Activated effector memory CD4-positive, alpha-beta T cell treated with anti-CD3 and anti-CD28 coated beads, Interleukin-2, amount 50 U/mL, for 16 hours (primary cell): Measurements from ENCODE around the gene MGA.

Experiments
- DNase-seq: peaks from one replicate; pipeline ENCODE4 v3.0.0-alpha.2; 2020

MGA gene

DNA sequence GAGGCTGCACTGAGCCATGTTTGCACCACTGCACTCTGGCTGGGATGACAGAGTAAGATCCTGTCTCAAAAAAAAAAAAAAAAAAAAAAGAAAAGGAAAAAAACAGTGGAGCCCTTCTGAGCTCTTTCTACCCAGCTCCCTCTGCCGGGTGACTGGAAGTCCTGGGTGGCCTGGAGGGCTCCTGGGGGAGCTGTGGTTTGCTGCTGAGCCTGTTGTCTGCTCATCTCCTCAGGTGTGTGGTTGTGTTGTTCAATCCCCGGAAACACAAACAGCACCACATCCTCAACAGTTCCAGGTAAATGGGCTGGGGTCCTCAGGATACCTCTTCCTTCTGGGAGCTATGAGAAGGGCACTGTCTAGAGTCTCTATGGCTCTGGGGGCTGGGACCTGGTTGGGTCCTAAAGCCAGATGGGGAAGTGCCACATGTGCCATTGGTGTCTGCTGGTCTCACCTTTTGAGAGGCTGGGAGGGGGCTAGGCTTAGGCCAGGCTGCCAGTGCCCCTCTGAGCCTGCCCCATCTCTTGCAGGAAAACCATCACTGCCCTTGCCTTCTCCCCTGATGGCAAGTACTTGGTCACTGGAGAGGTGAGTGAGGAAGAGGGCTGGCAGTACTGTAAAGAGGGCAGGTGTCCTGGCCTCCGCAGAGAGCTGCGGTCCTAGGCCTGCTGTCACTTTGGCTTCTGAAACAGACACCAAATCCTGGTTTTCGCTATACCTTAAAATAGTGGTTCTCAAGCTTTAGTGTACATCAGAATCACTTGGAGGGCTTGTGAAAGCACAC, 150.6 kb downstream of the MGA start:
- DNase-seq = no peak

DNA sequence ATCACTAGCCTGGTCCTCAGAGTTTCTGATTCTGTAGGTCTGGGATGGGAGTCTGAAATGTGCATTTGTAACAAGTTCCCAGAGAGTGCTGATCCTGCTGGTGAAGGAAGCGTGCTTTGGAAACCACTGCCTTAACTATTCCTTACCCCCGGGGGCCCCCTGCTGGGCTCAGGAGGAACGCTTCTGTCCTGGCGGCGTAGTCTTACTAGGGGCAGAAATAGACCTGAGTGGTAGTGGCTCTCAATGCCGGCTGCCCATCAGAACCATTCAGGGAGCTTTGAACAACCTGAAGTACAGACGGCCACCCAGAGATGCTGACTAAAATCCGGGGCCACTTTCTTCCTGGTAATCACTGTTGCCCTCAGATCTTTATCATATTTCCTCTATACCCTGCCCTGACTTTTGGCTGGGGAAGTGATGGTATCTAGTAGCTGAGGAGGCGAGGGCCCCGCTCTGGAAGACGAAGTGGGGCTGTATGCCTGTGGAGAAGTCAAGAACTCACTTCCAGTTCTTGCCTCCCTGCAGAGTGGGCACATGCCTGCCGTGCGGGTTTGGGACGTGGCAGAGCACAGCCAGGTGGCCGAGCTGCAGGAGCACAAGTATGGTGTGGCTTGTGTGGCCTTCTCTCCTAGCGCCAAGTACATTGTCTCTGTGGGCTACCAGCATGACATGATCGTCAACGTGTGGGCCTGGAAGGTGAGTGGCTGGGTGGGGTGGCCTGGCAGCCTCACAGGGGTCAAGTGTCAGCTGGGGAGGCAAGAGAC, 151.4 kb downstream of the MGA start:
- DNase-seq = peak; percentile 89

DNA sequence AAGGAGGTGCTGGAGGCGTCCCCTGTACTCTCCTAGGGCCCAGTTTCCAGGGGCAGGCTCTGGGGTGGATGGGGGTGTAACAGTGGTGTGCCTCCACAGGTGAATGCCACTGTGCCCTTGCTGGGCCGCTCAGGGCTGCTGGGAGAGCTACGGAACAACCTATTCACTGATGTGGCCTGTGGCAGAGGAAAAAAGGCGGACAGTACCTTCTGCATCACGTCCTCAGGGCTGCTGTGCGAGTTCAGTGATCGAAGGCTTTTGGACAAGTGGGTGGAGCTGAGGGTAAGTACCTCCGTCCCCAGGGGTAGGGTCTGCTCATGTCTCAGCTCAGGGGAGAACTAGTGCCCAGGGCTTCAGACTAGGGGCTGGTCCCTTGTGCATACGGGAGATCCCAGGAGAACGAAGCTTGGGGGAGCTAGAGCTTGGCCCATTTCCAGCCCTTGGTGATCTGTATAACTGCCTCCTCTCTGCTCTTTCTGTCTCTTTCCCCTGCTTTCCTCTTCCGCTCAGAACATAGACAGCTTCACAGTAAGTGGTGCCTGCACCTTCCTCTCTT, 152.7 kb downstream of the MGA start:
- no peak for DNase-seq

DNA sequence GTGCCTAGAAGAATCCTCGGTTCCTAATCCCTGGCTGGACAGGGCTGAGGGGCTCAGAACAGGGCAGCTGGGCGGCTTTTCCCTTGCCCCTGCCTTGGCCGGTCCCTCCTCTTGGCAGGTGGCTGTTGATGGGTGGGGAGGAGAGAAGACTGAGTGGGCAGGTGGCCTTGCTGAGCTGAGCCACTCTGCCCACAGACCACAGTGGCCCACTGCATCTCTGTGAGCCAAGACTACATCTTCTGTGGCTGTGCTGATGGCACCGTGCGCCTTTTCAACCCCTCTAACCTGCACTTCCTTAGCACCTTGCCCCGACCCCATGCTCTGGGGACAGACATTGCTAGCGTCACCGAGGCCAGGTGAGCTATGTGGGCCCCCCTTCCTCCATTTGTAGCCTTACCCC, 153.2 kb downstream of the MGA start:
- no peak for DNase-seq

DNA sequence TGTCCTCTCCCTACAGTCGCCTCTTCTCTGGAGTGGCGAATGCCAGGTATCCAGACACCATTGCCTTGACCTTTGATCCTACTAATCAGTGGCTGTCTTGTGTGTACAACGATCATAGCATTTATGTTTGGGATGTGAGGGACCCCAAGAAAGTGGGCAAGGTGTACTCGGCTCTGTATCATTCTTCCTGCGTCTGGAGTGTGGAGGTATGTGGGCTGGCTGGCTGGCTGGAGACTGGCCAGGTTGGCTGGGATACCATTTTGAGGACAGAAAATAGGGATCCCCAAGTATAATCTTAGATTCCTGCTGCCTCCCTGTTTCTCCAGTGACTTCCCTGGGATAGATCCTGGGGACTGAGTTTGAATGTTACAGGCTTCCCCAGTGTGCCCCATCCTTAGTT, 154.3 kb downstream of the MGA start:
- DNase-seq = no peak

DNA sequence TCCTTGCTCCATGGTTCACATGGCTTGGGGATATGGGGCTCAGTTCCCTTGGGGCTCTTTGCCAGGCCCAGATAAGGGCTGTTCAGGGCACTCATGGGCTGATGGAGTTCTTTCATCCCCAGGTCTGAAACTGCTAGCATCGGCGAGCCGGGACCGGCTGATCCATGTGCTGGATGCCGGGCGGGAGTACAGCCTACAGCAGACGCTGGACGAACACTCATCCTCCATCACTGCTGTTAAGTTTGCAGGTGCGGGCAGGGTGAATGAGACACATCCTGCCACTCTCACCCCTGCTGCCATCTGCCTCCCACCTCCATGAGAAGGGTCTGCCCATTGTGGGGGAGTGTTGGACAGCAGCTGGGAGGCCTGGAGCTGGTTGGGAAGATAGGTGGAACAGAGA, 156.6 kb downstream of the MGA start:
- no peak for DNase-seq

DNA sequence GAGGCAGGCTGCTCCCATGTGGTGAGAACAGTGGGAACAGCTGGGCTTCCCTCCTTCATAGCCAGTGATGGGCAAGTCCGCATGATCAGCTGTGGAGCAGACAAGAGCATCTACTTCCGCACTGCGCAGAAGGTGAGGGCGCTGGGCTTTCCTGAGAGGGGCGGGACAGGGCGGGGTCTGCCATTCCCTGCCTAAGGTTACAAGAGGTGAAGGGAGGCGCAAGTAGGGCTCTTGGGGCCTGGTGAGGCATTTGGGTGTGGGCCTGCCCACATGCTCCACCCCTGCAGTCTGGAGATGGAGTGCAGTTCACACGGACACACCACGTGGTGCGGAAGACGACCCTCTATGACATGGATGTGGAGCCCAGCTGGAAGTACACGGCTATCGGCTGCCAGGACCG, 157.1 kb downstream of the MGA start:
- DNase-seq = no peak

DNA sequence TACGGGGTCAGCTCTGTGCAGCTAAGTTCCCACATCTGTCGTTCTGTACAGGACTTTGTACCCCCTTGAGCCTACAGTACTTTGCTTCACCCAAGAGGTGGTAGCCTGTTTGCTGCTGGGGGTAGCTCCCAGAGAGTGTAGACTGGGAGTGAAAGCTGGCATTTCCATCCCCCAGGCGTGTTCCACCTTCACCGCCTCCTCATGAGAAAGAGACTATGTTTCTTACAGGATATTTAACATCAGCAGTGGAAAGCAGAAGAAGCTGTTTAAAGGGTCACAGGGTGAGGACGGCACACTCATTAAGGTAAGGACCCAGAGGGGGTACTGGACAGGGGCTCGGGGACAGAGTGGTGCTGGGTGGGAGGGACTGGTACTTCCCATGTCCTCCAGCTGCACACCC, 157.6 kb downstream of the MGA start:
- no peak for DNase-seq

DNA sequence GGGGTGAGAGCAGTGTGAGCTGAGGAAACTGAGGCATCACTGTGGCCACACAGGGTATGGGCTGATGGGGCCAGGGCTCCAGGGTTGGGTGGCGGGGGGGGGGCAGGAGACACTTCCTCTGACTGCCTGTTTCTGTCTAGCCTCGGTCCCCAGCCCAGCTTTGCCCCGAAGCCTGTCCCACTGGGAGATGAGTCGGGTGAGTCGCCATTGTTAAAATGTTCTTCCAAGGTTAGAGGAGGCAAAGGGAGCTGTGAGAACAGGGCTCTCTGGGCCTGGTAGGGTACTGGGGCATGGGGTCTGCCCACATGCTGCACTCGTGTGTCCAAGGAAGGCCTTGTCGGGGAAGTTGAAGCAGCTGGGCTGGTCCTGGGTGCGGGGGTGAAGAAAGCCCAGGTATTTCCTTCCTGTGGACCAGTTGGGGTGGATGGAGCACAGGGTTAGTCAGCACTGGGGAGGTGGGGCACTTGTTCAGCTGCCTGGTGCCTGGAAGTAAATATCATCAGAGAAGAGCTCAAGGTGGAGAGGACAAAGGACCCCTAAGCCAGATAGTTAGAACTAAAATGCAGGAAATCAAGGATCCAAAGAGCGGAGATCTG, 159.3 kb downstream of the MGA start:
- no peak for DNase-seq

DNA sequence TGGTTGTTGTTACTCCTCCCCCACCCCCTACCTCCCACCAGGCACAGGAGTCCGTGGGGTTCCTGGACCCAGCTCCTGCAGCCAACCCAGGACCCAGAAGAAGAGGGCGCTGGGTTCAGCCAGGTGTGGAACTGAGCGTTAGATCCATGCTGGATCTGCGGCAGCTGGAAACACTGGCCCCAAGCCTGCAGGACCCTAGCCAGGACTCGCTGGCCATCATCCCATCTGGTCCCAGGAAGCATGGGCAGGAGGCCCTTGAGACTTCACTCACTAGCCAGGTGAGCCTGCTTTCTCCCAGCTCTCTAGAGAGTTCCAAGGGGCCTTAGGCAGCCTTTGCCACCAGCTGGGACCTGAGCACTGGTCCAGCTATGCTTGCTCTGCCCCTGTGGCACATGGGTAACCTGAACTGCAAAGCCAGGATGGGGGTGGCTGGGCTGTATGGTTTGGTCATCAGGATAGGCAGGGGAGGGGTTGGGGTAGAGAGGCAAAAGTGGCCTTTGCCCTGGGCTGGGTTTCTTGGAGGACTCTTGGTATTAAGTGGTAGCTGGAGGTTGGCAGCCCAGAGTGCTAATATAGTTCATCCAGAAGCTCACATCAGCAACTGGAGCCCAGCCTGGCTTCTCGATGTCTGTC, 160.7 kb downstream of the MGA start:
- DNase-seq = no peak

DNA sequence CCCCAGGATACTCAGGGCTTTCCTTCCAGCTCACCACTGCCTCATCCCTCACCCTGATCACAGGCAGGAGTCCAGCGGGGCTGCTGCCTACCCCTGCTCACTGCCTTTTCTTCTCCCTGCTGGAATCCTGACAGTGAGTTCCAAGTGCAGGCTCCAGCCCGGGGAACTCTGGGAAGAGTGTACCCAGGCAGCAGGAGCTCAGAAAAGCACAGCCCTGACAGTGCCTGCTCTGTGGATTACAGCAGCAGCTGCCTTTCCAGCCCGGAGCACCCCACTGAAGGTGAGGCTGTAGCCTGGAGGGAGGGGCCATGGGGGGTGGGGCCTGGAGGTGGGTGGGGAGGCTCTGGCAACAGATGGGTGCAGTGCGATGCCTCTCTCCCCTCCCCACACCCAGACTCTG, 161.6 kb downstream of the MGA start:
- no peak for DNase-seq

DNA sequence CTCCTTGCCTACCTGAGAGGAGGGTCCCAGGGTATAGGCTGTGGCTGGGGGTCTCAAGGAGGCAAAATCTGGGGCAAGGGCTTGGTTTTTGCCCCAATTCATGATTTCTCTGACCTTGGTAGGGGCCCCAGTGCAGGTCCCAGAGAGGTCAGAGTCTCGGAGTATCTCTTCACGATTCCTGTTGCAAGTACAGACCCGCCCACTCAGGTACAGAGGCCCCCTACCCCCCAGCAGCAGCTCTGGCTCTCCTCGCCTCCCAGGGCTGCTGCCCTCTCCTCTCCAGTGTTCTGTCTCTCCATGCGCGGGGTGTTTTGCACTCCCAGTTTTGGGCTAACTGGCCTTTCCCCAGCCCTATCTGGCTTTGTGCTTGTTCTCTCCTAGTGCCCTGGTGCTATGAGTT, 162.3 kb downstream of the MGA start:
- DNase-seq = no peak
